Common myeloid progenitor, CD34-positive (primary cell): ENCODE results near the gene LMF1.

Experiments used
- CTCF ChIA-PET: fragments of 350-600 bp; sonication (Branson Sonifier 250); formaldehyde crosslinking; loops from one replicate; lab custom pipeline; 2021; ENCODE audit warnings: antibody characterized with exemption; lab: Charles Lee
- POLR2A ChIA-PET: fragments of 350-600 bp; sonication (Branson Sonifier 250); formaldehyde crosslinking; loops from one replicate; lab custom pipeline; 2021; ENCODE audit warnings: antibody characterized with exemption; lab: Charles Lee
- DNase-seq, 3 donors: peaks; one replicate each; pipeline versions ENCODE4 v3.0.0 to v3.0.0-alpha.2; 2013
- H3K27ac ChIP-seq, 2 experiments: 1 replicate in 1 of 2; 2 replicates in 1 of 2; pipeline ENCODE4 v1.7.0; 2013; ENCODE audit warnings: inconsistent platforms in 2 of 2, low read length in 2 of 2, mild to moderate bottlenecking in 2 of 2, low read depth in 1 of 2, moderate library complexity in 1 of 2; ENCODE audit not compliant: severe bottlenecking in 2 of 2, insufficient read depth in 1 of 2, poor library complexity in 1 of 2
- H3K27me3 ChIP-seq, 5 experiments: replicated peaks in 2 of 5; 1 replicate in 3 of 5; 2 replicates in 2 of 5; pipeline versions ENCODE4 v1.6.1 to v1.7.0; 2013; ENCODE audit warnings: low read length in 4 of 5, mild to moderate bottlenecking in 2 of 5, moderate library complexity in 2 of 5, inconsistent platforms in 1 of 5; ENCODE audit not compliant: insufficient read depth in 5 of 5, control insufficient read depth in 4 of 5
- H3K36me3 ChIP-seq, 4 experiments: 1 replicate in 2 of 4; 2 replicates in 2 of 4; pipeline versions ENCODE4 v1.6.1 to v1.7.0; 2013; ENCODE audit warnings: low read length in 3 of 4, control low read depth in 1 of 4, mild to moderate bottlenecking in 1 of 4; ENCODE audit not compliant: control insufficient read depth in 4 of 4, insufficient read depth in 4 of 4
- H3K4me1 ChIP-seq, 4 experiments: 1 replicate in 3 of 4; 2 replicates in 1 of 4; pipeline versions ENCODE4 v1.6.1 to v1.7.1; 2013; ENCODE audit warnings: low read length in 3 of 4, mild to moderate bottlenecking in 3 of 4, control low read depth in 1 of 4, inconsistent platforms in 1 of 4, moderate library complexity in 1 of 4; ENCODE audit not compliant: control insufficient read depth in 4 of 4, insufficient read depth in 4 of 4; ENCODE audit errors: control extremely low read depth in 1 of 4
- H3K4me3 ChIP-seq, 7 experiments: 1 replicate in 4 of 7; 2 replicates in 3 of 7; pipeline versions ENCODE4 v1.5.1 to v1.7.0; 2013; ENCODE audit warnings: mild to moderate bottlenecking in 7 of 7, low read length in 6 of 7, moderate library complexity in 6 of 7, inconsistent platforms in 2 of 7, low read depth in 2 of 7, control low read depth in 1 of 7; ENCODE audit not compliant: insufficient read depth in 4 of 7, control insufficient read depth in 1 of 7; ENCODE audit errors: extremely low read depth in 1 of 7
- H3K9me3 ChIP-seq, 5 experiments: 1 replicate in 4 of 5; 2 replicates in 1 of 5; pipeline versions ENCODE4 v1.6.1 to v1.7.1; 2013; ENCODE audit warnings: low read length in 4 of 5, mild to moderate bottlenecking in 2 of 5, inconsistent platforms in 1 of 5, low read depth in 1 of 5, moderate library complexity in 1 of 5; ENCODE audit not compliant: control insufficient read depth in 4 of 5, insufficient read depth in 2 of 5; ENCODE audit errors: control extremely low read depth in 1 of 5
- WGBS: methylation state at CpG from one replicate; pipeline ENCODE4 v1.1.5; 2013; ENCODE audit not compliant: insufficient coverage; 5-methylcytosine and 5-hydroxymethylcytosine counted together

Gene LMF1

DNA sequence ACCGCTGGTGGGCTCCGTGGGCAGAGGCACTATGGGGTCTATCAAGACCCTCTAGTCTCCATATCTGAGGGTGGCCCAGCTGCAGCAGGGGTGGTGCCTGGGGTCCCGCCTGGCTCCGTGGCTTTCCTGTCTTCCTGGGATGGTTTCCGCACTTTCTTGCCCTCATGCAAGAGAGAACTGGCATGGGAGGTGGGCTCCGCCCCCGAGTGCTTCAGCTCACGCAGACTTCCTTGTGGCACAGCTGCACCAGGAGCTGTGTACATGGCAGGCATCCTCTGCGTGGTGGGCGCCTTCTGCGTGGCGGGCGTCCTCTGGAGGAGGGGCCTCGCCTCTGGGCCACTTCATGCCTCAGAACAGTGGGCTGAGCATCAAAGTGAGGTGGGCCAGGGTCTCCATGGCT, 73.1 kb downstream of the LMF1 start:
- H3K4me3 ChIP-seq, result no peak overlapping the region
- ChIA-PET POLR2A (no interaction called here), CTCF (no interaction called here)
- H3K27ac ChIP-seq, result no peak overlapping the region
- H3K27me3 ChIP-seq, result no peaks in the 10 kb centered on the region
- peaks cover 0 to 3% (median 0%) of the 10 kb centered on the region in 4 experiments for H3K36me3 ChIP-seq
- H3K9me3 ChIP-seq, result no peaks in the 10 kb centered on the region
- no peaks in the 10 kb centered on the region for H3K4me1 ChIP-seq
- no peak for DNase-seq
- 98% methylated on average over 14 of the region's 14 CpGs for WGBS

DNA sequence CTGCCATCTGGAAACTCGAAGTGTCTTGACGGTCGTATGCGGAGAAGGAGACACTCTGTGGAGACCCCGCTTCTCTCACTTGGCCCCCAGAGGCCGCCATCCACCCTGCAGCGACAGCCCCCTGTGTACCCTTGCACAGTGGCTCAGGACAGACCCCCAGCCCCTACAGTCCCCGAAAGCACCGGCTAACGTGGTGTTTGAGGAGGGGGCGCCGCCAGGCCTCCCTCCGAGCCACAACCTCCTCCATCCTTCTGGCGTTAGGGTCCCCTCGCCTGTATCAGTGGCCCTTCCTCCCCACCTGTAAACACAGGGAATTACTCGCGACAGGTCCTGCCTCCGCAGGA, 73.6 kb downstream of the LMF1 start:
- Histone ChIP-seq H3K27ac (no peak overlapping the region), H3K9me3 (no peaks in the 10 kb centered on the region), H3K36me3 (peaks cover 0 to 3% (median 0%) of the 10 kb centered on the region in 4 experiments), H3K4me3 (no peak overlapping the region), H3K27me3 (no peaks in the 10 kb centered on the region), H3K4me1 (no peaks in the 10 kb centered on the region)
- DNase-seq, result no peak
- ChIA-PET CTCF (no interaction called here), POLR2A (no interaction called here)
- WGBS, result 97% methylated on average over 18 of the region's 18 CpGs

DNA sequence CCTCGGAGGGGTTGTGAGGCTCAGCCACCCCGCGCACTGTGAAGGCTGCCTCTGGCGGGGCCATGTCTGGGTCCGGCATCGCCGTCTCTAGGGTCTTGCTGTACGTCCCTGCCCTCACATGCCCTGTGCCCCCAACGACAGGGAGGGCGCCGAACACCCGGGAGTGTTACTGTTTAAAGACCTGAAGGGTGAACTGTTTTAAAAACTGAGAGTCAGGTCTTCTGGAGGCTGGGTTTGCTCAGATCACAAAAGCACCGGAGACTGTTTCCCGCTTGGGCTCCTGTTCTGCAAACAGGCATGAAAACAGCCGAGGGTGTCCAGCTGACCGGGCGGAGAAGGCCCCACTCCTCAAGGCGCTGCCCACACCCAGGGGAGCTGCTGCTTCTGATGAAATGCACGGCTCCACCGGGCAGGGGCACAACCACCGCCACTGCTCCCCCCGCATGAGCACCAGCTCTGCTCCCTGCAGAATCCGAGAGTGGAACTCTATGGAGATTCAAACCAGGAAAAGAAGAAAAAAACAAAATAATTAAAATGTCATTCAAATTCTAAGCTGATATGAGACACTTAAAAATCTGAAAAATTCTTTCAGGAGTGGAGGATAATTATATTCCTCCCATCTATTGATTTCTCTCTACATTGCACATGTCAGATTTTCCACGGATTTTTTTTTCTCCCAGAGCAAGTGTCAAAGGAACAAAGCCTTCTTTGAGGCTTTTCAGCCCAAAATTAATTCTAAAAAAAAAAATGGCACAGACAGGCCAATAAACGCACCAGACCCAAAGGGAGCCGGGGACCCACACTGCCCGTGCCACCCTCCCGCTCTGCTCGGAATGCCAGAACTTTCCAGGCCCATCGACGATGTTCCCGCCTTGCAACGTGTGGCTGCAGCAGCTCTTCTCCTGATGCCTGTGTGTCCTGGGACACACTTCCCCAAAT, 74.3 kb downstream of the LMF1 start:
- 98% methylated on average over 31 of the region's 33 CpGs for WGBS
- ChIA-PET CTCF (no interaction called here), POLR2A (no interaction called here)
- Histone ChIP-seq H3K4me3 (no peak overlapping the region), H3K4me1 (no peaks in the 10 kb centered on the region), H3K9me3 (no peaks in the 10 kb centered on the region), H3K27me3 (no peaks in the 10 kb centered on the region), H3K36me3 (peaks cover 0 to 8% (median 2%) of the 10 kb centered on the region in 4 experiments), H3K27ac (no peak overlapping the region)
- DNase-seq, result no peak

- ChIA-PET CTCF (no interaction called here), POLR2A (no interaction called here)
- Histone ChIP-seq H3K27ac (no peak overlapping the region), H3K9me3 (no peaks in the 10 kb centered on the region), H3K27me3 (no peaks in the 10 kb centered on the region), H3K4me3 (no peak overlapping the region), H3K4me1 (no peaks in the 10 kb centered on the region), H3K36me3 (peaks cover 0 to 14% (median 2%) of the 10 kb centered on the region in 4 experiments)
- 94% methylated on average over 23 of the region's 24 CpGs for WGBS
- DNase-seq, result no peak
Measured at GRCh38 chr16:895371-895770, 75.4 kb downstream of the LMF1 start.

- H3K27ac ChIP-seq, result no peak overlapping the region
- POLR2A ChIA-PET, result no interaction called here
- no peaks in the 10 kb centered on the region for H3K27me3 ChIP-seq
- no peak overlapping the region for H3K4me3 ChIP-seq
- 99% methylated on average over 23 of the region's 24 CpGs for WGBS
- DNase-seq, result no peak
- no peaks in the 10 kb centered on the region for H3K4me1 ChIP-seq
- CTCF ChIA-PET, result no interaction called here
- no peaks in the 10 kb centered on the region for H3K9me3 ChIP-seq
- H3K36me3 ChIP-seq, result peaks cover 0 to 12% (median 2%) of the 10 kb centered on the region in 4 experiments
Measured at GRCh38 chr16:894841-895240, 75.9 kb downstream of the LMF1 start.

GRCh38 chr16:894136-894535, 76.6 kb downstream of the LMF1 start:
- H3K27me3 ChIP-seq, result no peaks in the 10 kb centered on the region
- CTCF ChIA-PET, result no interaction called here

GRCh38 chr16:893360-893759, 77.4 kb downstream of the LMF1 start:
- Histone ChIP-seq H3K4me3 (no peak overlapping the region), H3K9me3 (no peaks in the 10 kb centered on the region), H3K4me1 (no peaks in the 10 kb centered on the region), H3K36me3 (peaks cover 0 to 17% (median 2%) of the 10 kb centered on the region in 4 experiments), H3K27me3 (no peaks in the 10 kb centered on the region), H3K27ac (no peak overlapping the region)
- ChIA-PET POLR2A (no interaction called here), CTCF (no interaction called here)
- DNase-seq, result no peak
- 97% methylated on average over 16 of the region's 18 CpGs for WGBS

More at GRCh38 chr16:894136-894535, 76.6 kb downstream of the LMF1 start:
- no peaks in the 10 kb centered on the region for H3K9me3 ChIP-seq
- no peak overlapping the region for H3K27ac ChIP-seq
- DNase-seq, result no peak
- POLR2A ChIA-PET, result no interaction called here
- H3K36me3 ChIP-seq, result peaks cover 0 to 13% (median 2%) of the 10 kb centered on the region in 4 experiments
- H3K4me1 ChIP-seq, result no peaks in the 10 kb centered on the region
- WGBS, result 90% methylated on average over 21 of the region's 27 CpGs
- H3K4me3 ChIP-seq, result no peak overlapping the region
